ENCODE measurements around the gene DNAH1.

Gene DNAH1

DNA sequence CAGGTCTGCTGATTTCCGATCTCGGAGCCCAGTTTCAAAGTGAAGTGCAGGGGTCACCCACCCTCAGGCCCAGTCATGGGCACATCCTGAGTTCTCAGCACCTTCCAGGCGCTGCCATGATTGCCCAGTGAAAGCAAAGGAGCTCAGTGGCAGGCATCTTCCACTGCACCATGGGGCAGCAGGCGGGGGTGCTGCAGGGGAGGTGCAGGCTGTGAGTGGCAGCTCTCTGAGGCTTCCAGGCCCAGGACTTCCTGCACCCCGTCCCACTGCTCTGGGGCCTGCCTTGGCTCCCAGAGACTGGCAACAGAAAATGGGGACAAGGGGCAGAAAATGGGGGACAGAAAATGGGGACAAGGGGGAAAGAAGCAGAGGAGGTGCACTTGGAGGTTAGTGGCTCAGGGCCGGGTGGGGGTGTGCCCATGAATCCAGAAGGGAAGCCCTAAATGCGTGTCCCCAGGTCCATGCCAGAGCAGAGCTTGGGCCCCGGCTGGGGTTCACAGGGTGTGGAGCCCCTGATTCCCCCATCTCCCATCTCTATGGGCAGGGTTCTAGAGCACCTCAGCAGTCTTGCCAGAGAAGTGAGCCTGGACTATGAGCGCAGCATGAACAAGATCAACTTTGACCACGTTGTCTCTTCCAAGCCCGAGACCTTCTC is 28.0 kb downstream of the DNAH1 start:
- DNase-seq, result no peak

DNA sequence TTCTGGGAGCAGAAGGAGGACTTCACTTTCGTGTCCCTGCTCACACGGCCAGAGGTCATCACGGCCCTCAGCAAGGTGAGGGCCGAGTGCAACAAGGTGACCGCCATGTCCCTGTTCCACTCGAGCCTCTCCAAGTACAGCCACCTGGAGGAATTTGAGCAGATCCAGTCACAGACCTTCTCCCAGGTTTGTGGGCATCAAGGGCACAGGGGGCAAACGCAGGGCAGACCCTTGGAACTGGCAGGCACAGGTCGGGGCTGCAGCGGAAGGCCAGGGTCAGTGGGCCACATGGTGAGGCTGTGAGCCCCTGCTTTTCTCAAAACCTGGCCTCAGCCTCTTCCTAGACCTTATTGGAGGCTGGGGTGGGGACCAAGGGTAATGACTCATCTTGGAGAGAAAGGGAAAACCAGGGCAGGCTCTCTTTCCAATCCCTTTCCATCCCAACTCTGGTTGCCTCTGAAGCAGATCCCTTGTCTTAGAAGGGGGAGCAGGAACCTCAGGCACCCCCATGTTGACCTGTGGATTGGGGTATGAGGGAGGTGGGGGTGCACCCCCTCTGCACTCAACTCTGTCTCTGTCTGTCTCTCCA is 29.5 kb downstream of the DNAH1 start:
- DNase-seq, result no peak

DNA sequence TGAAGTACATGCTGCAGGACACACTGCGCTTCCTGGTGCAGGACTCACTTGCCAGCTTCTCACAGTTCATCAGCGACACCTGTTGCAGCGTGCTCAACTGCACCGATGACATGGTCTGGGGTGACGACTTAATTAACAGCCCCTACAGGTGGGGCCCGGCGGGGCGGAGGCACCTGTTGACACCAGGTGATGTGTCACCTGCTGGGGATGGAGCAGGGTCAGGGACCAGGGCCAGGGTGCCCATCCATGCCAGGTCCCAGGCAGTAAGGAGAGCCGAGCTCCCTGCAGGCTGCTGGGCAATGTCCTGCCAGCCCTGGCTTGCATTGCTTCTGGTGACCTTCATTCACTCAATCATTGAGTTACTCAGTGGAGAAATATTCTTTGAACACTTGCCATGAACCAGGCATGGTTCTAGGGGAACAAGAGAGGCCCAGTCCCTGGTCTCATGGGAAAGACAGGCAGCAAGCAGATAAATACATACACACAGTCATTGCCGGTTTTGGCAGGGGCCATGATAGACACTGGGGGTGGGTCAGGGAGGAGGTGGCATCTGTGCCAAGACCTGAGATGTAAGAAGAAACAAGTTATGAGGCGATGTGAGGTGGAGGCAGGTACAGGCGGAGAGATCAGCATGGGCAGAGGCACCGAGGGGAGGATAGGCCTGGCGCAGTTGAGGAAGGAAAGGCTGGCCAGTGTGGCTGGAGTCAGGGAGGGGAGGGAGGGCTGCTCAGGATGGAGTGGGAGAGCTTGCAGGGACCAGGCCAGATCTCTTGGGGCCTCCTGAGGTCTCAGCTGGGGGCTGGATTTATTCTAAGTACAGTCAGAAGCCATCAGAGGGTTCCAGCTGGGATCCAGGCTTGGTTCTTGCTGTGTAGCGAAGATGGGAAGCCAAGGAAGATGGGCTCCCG is 30.8 kb downstream of the DNAH1 start:
- no peak for DNase-seq

DNA sequence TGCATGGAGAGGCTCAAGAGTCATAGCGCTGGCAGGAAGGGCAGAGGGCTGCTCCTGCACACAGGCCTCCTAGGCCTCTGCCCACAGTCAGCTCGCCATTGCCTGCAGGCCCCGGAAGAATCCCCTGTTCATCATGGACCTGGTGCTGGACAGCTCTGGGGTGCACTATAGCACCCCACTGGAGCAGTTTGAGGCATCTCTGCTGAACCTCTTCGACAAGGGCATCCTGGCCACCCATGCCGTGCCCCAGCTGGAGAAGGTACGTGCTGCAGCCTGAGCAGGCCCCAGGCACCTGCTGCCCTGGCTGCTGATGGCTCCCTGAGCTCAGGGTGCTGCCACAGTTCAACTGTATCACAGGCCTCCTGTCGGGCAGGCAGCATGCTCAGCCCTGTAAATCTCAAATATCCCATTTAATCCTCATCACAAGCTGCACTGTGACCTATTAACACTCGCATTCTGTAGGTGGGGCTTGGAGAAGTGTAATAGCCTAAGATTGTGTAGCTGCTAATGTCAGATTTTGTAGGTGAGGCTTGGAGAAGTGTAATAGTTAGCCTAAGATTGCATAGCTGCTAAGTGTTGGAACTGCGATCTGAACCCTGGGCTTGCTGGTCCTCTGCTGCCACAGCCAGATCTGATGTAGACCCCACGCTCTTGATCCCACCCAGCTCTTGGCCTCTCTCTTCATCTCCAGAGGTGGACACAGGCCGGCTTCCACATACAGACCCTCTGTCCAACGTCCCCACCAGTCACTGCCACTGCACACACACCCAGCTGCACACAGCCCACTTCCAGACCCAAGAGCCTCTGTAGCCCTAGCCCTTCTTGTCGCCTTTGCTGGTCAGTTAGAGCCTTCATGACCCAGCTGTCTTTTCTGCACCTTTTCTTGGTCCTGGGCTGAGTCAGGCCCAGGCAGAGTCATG is 31.9 kb downstream of the DNAH1 start:
- DNase-seq, result no peak

DNA sequence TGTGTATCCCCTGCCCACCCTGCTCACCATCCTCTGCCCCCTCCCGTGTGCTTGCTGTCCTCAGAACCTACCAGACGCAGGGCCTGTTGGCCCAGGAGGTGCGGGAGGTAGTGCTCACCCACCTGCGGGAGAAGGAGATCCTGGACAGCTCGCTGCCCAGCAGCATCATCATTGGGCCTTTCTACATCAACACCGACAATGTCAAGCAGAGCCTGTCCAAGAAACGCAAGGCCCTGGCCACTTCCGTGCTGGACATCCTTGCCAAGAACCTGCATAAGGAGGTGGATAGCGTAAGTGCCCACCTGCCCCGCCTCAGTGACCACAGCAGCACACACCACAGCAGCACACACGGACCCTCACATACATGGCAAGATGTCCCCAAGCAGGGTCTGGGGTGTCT is 33.0 kb downstream of the DNAH1 start:
- DNase-seq, result no peak

DNA sequence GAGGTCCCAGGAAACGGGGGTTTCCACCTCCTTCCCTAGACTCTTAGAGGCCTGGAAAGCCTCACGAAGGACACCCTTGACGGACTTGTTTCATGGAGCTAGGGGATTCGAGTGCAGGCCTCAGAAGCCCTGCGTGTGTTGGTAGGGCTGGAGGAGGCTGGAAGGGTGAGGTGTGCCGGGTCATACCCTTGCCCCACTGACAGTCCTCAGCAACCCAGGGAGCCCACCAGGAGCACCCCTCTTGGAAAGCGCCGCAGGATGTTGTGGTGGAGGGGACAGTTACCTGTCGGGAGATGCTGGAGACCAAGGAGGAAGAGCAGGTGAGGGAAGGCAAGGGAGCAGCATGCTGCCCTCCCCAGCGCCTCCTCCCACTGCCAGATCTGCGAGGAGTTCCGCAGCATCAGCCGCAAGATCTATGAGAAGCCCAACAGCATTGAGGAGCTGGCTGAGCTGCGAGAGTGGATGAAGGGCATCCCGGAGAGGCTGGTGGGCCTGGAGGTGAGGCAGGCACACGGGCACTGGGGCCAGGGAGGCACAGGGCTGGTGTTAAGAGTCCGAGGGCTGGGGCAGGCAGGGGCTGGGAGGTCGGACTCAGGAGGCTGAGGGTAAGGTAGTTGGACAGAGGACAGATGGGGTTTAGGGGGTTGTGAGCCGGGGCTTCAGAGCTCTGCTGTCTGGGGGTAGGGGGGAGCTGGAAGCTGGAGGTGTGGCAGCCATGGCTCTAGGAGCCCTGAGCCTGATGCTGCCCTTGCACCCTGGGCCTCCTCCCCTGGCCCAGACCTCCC is 33.7 kb downstream of the DNAH1 start:
- no peak for DNase-seq

DNA sequence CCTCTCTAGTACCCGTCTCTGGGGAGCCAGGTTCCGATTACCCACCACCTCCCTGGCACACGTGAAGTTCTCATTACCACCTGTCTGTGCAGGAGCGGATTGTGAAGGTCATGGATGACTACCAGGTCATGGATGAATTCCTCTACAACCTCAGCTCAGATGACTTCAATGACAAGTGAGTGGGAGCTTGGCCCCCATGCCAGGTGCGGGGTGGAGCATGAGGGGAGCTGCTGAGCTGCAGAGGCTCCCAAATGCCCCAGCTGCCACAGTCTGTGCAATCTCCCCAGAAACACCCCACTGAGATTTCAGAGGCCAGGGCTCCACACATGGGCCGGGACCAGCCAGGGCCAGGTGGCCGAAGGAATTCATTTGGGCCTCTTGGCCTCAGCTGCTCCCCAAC is 34.3 kb downstream of the DNAH1 start:
- DNase-seq, result no peak

DNA sequence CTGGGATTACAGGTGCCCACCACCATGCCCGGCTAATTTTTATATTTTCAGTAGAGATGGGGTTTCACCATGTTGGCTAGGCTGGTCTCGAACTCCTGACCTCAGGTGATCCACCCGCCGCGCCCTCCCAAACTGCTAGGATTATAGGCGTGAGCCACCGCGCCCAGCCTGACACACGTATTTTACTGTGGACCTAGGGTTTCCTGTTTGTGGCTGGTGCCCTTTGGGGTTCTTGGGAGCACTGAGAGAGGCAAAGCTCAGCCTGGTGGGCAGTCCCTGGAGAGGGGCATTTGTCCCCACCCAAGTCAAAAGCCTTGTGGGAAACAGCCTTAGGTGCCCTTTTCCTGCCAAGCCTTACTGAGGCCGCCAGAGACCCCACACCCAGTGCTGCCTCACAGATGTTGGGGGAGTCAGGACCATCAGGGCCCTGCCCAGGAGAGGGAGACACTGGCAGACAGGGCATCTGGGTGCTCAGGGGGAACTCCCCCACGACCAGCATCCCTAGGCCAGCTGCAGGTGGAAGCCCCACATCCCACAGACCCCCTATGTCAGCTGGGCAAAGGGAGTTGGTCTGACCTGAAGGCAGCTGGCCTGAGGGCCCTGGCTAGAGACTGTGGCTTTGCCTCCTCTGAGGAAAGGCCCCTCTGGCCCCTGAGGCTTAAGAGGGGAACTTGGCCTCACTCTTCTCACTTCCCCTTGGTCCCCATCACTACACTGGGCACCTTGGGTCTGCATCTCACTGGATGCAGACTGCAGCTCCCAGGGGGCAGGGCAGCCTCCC is 35.1 kb downstream of the DNAH1 start:
- no peak for DNase-seq

DNA sequence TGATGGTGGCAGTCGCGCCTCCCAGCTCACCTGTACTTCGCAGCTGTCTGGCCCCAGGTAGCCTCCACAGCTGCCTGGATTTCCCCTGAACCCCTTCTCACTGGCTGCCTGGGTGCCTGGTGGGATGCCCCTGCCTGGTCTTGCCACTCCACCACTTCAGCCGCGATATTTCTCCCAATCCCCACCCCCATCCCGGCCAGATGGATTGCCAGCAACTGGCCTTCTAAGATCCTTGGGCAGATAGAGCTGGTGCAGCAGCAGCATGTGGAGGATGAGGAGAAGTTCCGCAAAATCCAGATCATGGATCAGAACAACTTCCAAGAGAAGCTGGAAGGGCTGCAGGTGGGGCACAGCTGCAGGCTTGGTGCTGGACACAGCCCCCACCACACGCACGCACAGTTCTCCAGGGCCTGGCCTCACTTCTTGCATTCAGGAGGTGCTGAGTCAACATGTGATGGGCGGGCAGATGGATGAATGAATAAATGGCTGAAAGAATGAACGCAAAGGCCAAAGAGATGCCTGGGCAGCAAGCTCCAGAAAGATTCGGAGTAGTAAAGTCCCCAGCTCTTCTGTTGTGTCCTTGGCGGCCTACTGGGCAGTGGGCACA is 35.7 kb downstream of the DNAH1 start:
- DNase-seq, result no peak

DNA sequence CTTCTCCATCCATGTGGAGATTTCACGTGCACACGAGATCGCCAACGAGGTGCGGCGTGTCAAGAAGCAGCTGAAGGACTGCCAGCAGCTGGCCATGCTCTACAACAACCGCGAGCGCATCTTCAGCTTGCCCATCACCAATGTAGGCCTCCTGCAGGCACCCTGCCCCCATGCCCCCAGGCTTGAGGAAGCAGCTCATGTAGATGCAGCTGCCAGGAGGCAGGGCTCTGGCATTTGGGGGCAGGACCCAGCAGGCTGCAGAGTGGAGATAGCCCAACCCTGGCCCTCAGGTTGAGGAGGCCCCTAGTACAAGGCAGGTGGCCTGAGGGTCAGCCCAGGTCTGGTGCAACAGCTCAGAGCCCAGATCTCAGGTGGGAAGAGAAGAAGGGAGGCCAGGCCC is 36.4 kb downstream of the DNAH1 start:
- no peak for DNase-seq

DNA sequence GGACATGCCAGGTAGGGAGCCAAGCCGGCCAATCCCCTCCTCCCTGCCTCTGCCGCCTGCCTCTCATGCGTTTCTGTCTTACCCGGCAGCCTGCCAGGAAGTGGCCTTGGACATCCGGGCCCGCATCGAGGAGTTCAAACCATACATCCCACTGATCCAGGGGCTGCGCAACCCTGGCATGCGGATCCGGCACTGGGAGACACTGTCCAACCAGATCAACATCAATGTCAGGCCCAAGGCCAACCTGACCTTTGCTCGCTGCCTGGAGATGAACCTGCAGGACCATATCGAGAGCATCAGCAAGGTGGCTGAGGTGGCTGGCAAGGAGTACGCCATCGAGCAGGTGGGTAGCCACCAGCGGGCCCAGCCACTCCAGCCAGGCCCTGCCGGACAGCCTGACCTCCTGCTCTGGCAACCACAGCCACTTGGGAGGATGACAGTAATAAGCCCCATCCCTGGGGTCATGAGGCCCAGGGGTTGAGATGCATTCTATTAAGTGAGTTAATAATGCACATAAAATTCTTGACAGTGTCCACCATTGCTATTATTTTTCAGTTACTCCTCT is 37.3 kb downstream of the DNAH1 start:
- DNase-seq, result no peak

DNA sequence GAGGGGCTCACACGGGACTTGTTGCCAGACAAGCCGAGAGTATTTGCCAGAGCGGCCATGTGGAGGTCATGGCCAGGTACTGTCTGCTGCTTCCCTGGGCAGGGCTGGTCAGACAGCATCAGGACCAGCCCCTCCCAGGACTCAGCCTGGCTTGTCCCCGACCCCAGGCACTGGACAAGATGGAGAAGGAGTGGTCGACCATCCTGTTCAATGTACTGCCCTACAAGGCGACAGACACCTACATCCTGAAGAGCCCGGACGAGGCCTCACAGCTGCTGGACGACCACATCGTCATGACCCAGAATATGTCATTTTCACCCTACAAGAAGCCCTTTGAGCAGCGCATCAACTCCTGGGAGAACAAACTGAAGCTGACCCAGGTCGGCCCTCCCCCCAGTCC is 38.6 kb downstream of the DNAH1 start:
- DNase-seq, result no peak

DNA sequence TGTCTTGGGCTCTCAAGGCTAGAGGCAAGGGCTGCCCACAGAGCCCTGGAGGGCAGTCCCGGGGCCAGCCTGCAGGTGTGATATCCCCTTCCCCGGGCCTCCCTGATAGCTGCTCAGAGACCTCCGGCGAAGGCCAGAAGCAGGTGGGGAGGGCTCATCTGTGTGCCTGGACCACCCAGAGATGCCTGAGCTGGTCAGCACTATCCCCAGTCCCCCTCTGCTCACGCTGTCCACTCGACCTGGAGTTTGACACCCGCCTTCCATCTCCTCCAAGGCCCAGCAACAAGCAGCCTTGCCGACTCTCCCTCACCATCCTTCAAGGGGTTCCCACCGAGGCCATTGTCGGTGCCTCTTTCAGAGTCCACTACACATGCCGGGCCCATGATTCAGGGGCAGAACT is 39.4 kb downstream of the DNAH1 start:
- no peak for DNase-seq

DNA sequence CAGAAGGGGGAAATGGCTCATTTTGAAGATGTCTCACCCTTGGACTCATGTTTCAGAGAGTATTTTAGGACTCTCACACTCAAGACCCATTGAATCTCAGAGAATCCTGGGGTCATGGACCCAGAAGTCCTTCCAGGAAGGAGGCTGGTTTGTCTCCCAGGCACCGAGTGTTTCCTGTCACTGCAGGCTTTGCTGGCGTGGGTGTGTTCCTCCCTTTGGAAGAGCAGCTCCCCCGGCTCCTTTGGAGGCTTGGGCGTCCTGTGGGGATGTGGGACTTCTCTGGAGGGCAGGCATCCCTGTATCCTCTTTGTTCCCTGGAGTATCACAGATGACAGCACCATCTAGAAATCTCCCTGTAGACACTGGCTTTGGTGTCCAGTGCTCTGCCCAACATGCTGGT is 40.0 kb downstream of the DNAH1 start:
- no peak for DNase-seq

DNA sequence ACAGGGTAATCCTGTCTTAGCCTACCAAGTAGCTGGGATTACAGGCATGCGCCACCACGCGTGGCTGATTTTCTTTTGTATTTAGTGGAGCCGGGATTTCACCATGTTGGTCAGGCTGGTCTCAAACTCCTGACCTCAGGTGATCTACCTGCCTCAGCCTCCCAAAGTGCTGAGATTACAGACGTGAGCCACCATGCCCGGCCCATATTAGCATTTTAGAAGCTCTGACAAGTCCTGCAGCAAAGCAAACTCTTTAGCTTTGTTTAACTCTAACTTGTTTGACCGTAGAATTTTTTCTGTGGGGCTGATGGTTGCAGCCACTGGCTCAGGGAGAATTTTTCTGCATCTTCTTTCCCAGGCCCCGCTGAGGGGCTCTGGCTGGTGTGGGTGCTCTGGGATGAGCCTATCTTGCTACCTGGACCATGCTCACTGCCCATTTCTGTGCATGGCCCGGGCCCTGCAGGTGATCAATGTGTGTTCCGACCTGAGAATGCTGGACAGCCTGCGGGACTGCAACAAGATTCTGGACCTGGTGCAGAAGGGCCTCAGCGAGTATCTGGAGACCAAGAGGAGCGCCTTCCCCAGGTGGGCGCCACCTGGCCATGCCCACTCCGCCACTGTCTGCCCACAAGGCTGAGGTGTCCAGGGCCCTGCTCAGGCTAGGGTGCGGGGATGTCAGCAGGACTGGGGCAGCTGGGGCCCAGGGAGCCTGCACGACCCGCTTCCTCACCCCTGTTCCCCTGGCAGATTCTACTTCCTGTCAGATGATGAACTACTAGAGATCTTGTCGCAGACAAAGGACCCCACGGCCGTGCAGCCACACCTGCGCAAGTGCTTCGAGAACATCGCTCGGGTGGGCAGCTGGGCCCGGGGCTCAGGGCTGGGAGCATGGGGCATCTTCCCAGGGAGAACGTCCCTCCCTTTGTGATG is 41.3 kb downstream of the DNAH1 start:
- DNase-seq, result no peak

DNA sequence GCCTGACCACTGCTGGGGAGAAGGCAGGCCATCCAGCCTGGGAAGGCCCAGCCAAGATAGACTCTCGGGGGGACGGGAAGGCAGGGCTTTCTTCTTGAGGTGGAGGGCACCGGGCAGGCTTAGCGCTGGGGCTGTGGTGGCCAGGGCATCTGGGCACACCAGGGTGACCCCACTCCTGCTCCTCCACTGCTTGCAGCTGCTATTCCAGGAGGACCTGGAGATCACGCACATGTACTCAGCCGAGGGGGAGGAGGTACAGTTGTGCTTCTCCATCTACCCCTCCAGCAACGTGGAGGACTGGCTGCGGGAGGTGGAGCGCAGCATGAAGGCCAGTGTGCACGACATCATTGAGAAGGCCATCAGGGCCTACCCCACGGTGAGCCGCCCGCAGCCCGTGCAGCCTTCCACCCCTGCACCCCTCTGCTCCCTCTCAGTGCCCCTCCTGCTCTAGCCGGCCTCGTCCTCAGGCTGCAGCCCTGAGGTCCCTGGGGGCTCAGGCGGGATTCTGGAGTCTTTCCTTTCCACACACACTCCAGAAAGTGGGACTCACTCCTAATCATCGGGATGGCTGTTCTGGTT is 42.3 kb downstream of the DNAH1 start:
- no peak for DNase-seq

DNA sequence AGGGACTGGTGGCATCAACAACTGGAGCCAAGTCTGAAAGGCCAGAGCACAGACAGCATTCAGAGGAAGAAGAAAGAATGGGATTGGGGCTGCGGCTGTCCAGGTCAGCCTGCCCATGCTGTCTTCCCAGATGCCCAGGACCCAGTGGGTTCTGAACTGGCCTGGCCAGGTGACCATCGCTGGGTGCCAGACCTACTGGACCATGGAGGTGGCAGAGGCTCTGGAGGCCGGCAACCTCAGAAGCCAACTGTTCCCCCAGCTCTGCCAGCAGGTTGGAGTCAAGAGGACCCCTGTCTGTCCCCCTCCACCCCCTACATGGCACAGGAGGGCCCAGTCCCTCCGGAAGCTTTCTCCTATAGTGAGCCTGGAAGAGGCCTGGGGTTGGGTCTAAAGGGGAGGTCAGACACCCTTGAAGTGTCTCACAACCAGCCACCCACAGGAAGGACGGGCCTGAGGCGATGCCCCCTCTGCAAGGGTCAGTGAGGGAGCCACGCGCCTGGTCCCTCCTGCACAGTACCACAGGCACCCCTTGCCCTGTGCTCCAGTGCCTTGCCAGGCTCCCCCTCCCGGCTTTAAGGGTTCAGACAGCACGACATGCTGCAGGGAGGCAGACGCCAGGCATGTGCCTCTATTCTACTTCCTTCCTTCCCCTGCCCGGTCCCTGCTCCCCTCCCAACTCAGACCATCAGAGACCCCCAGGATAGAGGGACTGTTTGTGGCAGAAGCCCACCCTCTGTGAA is 43.2 kb downstream of the DNAH1 start:
- no peak for DNase-seq

DNA sequence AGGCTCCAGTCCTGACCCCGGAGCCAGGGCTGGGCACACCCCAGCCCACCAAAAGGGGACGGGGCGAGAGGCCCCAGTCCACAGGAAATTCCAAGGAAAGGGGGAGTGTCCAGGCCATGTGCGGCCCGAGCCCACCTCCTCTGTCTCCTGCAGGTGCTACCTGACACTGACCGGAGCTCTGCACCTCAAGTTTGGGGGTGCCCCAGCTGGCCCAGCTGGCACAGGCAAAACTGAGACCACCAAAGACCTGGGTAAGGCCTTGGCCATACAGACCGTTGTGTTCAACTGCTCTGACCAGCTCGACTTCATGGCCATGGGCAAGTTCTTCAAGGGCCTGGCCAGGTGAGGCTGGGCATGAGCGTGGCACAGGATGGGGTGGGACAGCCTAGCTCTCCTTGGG is 44.9 kb downstream of the DNAH1 start:
- no peak for DNase-seq

All from CD4-positive, alpha-beta T cell treated with Interferon gamma for 1 hour (primary cell).